Amygdala (tissue), 56 donors: Measurements from ENCODE around the gene XPOT.
A peak's percentile ranks its signal among the peaks of the same experiment; 100 is the strongest.

ENCODE experiments used
- DNase-seq, 56 donors: peaks; one replicate each; lab custom pipeline; 2025; lab: John Stamatoyannopoulos, UW

The XPOT gene

DNA sequence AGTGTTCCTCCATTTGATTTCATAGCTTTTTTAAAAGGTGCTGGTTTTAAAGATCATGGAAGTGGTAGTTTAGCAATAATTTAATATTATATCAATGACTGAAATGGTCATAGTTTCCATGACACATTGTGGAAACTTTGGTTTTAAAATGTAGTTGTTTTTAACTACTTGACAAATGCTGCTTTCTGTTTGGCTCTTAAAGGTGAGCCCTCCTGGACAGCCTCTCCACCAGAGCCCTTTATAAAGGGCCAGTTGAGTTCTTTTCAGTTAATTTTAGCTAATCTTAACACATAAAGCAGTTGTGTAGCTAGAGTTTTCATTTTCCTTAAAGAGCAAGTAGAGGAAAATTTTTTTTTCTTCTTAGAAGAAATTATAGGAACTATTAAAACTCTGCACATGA lies 14.0 kb downstream of the XPOT start:
- no peak for DNase-seq

DNA sequence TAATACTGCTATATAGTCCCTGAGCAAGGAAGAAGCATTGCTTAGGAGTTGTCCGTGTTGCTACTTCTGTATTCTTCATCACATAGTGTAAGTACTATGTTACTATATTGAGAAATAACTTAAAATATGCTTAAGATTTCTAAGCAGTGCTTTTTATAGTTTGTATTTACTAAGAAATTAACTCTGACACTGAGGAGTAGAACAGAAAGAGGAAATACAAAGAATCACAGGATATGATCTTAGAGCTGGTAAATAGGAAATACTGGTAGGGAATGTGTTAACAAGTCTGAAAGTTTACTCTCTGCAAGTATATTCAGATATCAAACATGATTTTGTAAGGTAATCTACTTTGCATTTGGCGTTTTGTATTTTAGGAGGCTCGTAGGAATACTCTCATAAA lies 15.5 kb downstream of the XPOT start:
- DNase-seq, result no peak

DNA sequence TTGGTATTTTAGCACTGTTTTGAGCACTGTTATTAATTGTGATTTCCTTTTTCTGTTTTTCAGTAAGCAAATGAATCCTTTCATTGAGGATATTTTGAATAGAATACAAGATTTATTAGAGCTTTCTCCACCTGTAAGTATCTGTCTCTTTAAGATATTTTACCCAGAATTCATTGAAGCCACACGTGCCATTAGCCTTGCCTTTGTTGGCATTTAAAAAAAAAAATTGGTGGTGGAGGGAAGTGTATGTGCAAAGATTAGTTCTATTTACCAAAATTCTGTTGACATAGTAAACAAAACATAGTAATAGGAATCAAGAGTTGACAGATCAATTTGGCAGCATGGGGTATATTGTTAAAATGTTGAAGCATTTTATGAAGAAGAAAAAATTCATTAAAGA lies 23.8 kb downstream of the XPOT start:
- DNase-seq, result no peak

DNA sequence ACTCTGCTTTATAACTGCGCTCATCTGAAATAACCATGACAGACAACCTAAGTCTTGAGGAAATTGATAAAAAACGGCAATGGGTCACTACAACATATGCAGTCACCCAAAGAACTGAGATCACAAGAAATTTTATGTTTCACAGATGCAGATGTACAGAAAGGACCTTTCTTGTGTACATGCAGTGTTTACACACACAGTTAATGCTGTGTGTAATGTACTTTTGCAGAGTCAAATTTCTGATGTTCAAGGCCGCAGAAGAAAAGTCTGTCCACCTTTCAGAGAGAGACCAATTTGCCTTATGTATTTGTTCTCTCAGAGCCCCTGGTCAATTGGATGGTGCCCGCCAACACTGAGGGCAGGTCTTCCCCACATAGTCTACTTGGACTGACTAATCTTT lies 24.8 kb downstream of the XPOT start:
- no peak for DNase-seq

DNA sequence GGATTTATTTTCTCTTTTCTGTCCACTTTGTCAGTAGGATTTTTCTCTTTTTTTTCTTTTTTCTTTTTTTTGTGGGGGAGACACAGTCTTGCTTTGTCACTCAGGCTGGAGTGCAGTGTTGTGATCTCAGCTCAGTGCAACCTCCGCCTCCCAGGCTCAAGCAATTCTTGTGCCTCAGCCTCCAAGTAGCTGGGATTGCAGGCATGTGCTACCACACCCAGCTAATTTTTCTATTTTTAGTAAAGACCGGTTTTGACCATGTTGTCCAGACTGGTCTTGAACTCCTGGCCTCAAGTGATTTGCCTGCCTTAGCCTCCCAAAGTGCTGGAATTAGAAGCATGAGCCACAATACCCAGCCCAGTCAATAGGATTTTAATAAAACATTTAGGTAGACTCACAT lies 26.7 kb downstream of the XPOT start:
- no peak for DNase-seq

DNA sequence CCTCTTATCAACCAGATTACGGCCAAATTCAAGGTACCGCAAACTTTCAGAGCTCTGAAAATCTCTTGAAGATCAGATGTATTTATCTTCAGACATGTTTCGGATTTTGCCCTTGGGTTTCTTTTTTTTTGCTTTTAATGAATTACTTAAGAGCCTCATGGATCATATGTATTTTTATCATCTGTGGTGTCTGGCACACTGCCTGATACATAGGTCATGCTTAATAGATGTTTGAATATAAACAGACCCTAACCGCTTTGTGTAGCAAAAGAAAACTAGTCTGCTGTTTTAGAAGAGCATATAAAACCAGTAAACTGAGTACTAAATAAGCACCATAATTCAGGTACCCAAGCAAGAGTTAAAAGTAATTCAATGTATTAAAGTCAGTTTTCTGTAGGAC lies 27.6 kb downstream of the XPOT start:
- no peak for DNase-seq

DNA sequence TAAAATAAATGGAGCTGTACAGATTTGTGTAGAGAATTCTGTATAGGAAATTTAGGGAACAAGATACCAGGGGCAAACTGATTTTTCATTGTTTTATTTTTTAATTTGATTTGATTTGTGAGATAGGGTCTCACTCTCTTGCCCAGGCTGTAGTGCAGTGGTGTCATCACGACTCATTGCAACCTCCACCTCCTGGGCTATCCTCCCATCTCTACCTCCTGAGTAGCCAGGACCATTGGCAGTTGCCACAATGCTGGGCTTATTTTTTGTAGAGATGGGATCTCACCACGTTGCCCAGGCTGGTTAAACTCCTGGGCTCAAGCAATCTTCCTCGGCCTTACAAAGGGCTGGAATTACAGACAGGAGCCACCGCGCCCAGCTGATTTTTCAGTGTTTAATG lies 29.7 kb downstream of the XPOT start:
- no peak for DNase-seq

DNA sequence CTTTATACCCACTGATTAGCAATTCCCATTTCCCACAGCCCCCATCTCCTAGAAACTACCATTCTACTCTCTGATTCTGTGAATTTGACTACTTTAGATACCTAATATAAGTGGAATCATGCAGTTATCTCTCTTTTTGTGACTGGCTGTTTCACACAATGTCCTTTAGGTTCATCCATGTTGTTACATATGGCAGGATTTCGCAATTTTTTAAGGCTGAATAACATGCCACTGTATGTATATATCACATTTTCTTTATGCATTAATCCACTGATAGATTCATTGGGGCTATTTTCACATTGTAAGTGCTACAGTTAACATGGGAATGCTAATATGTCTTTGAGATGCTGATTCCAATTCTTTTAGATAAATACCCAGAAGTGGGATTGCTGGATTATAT lies 35.9 kb downstream of the XPOT start:
- no peak for DNase-seq

DNA sequence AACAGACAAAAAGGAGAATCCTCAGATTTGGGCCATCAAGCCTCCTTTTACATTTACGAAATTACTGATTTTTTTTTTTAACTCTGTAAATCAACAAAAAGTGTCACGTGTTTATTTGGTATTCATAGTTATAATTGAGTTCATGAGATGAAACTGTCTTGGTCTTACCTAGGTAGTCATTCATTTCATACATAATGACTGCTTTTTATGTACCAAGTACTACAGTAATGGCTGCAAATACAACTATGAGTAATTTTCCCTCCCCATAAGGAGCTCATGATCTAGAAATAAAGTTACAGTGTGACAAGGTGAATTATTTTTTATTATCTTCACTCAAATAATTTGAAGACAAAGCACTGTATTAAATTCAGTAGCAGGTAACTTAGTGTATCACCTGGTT lies 41.3 kb downstream of the XPOT start:
- DNase-seq, result no peak

DNA sequence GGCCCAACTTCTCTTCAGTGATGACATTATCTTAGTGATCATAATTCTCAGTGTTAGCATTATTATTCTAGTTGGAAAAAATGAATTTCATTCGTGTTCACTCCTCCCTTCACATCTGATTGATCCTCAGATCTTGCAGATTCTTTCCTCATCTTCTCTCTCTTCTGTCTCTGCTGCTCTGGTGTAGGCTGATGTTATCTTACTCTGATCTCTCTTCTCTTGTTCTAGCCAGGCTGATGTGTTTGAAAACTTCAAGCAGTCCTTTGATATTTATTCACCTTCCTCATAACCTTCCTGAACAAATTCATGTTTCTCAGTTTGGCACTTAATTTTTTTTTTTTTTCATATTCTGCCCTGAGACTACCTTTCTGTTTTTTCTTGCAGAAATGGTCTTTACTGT lies 42.1 kb downstream of the XPOT start:
- no peak for DNase-seq

DNA sequence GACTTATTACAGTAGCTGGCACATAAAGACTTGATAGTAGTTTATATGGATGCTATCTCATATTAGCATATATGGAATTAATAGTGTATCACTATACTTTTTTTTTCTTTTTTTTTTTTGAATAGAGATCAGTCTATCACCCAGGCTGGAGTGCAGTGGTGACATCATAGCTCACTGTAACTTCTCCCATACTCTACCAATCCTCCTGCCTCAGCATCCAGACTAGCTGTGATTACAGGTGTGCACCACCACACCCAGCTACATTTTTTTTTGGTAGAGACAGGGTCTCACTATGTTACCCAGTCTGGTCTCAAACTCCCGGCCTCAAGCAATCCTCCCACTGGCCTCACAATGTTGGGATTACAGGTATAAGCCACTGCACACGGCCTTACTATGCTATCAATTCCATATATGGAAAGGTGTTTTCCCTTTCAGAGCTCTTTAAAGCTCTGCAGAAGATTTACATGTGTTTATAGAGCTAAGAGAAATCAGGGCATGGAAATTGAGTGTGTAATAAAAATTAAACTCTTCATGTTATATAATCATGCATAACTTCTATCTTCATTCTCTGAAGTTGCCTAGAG lies 46.0 kb downstream of the XPOT start:
- DNase-seq, result no peak

DNA sequence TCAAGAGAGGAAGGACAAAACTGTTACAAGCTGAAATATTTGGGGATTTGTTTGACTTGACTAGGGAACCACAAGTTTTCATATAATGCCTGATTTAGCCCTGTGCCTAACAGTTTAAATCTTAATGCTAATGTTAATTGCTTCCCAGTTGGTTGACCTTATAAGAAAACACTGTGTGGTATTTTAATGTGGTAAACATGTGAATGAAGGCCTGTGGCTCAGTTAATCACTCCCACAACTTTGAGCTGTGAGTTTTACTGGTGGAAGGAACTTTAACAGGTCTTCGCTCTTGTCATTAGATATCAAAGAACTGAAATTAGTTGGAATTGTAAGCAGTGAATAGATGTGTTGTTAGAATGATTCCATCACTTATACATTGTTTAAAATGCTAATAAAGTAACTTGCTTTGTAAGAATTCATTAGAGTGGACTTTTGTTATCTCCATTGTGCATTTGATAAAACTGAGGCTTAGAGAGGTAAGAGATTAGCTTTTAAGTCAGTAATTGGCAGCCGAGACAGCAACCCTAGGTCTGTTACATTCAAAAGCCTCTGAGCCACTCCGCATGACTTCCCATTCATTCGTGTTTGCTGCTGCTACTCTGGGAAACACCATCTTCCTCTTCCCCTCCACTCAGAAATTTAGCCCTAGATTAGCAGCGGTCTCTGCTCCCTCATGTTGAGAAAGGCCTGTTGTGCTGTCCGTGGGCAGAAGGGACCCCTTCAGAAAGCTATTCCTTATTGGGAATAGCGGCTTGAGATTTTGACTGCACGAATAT lies 46.7 kb downstream of the XPOT start:
- DNase-seq, result peak in 4 of 56 donors; percentile 1 to 17 (median 6)

DNA sequence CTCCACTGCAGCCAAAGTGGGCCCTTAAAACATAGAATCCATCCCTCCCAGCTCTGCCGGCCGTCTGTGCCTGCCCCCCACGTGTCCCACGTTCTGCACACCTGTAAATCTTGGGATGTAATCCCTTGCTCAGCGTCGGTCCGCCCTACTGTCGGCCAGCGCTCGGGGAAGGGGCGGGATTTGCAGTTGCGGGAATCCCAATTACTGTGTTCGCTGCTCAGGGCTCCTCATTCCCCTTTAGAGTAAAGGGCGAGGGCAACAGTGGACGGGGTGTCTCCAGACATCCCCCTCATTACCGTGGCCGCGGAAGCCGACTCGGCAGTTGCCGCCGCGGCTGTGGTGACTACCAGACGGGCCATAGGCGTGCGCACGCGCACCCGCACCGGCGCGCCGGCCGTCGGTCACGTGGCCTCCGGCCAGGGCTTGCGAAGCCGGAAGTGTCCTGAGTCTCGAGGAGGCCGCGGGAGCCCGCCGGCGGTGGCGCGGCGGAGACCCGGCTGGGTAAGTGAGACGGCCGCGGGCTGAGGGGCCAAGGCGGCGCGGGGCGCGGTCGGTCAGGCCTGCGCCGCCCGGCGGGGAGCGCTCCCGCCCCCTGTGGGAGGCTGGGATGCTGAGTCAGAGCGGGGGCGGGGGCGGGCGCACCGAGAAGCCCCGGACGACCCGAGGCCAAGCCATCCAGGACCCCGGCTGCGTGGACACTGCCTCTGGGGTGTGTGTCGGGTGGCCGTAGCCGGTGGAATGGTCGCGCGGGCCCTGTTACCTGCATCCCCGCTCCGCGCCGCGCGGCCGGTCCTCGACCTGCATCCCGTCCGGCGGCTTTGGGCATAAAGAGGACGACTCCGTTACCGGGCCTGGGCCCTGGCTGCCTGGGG lies 47.7 kb downstream of the XPOT start, which contains the start of gene TBK1:
Gene TBK1, plus strand, starts transcription at position 434 of the 872 bp plus-strand sequence. CDS start 3,751 bp downstream, outside the sequence.
- peak; percentile 23 to 94 (median 82) for DNase-seq

DNA sequence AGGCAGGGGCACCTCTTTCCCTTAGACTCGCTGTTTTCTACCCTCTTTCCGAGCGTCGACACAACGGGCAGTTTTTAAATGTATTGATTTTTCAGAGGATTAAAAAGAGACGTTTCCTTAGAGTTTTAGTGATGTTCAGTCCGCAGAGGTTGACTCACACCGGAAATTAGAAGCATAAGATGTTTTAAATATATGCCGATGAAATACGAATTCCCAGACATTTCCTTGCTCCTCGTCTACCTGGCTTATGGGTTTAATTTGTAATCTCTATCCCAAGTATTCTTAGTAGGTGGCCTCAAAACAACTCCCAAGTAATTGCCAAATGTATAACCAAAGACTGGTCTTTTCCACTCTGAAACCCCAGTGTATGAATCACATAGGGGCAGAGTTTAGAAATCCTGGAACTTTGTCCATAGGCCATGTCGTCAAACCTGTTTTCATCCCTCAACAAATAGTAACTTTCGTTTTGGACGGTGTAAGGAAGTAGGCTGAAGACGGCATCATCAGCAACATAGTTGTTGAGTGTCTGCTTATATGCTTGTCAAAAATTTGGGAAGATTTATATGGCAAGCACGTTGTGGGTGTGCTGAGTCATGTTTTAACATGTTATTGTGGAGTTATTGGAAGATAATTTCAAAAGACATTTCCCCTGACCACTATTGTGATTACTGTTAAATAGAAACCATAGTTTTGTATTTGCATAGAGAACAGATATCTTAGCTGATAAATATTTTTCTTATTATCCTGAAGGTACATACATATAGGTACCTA lies 48.6 kb downstream of the XPOT start:
- DNase-seq, result peak in 1 of 56 donors; percentile 5

DNA sequence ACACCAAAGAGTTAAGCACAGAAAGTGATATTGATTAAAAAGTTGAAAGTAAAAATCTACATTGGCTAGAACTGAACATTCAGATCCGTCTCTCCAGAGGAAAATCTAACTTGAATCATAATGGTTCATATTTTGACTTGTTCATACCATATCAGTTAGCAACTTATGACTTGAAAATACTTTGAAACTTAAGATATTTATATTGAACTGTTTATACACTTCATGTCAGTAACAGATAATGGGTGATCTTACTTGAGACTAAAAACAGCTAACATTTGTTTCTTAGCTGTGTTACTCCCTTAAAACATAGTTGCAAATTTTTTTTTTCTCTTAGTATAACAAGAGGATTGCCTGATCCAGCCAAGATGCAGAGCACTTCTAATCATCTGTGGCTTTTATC lies 51.3 kb downstream of the XPOT start:
- no peak for DNase-seq

DNA sequence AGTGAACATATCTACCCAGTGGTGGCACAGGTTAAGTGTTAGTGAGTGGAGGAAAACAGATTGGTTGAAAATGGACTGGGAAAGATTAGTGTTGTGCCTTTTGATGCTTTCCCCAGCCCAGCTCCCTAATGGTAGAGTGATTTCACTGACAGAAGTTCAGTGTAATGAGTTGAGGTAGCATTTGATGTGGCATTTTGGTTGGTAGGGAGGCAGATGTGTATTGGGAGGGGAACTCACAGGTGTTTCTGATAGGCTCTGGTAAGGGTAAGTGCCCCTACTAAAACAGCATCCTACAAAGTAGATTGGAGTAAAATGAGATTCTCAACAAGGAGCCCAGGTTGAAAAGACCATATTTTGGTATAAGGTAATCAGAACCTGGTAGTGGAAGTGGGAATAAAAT lies 51.9 kb downstream of the XPOT start:
- DNase-seq, result no peak

DNA sequence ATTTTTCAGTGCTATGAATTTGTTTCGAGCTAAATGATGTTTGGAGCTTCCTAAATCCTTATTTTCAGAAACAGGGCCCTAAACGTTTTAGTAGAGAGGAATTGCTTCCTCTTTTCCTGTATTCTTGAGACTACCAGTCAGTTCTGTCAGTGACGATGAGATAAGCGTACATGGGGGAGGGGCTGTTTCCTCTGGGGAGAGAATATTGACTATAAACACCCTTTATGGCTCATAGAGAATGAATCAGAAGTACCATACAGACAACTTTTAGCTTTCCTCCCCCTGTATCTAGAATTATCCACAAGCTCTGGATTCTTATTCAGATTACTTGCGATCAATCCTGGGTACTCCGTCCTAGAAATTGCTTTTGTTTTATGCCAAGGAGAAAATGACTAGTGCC lies 52.8 kb downstream of the XPOT start:
- DNase-seq, result no peak

DNA sequence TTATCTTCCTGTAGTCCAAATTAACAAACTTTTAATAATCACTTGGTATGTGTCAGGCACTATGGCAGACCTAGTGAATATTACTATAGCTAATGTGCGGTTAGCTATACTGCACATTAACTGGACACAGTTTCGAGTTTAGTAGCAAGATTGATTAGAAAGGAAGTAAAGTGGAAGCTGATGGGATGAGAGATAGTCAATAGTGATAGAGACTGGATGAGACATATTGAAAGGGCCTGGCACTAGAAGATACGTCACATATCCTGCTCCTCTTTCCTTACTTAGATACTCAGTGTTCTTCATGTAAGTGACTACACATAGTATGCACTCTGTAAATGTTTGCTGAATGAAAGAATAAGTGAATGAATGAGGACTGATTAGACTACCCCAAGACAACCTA lies 53.3 kb downstream of the XPOT start:
- no peak for DNase-seq

DNA sequence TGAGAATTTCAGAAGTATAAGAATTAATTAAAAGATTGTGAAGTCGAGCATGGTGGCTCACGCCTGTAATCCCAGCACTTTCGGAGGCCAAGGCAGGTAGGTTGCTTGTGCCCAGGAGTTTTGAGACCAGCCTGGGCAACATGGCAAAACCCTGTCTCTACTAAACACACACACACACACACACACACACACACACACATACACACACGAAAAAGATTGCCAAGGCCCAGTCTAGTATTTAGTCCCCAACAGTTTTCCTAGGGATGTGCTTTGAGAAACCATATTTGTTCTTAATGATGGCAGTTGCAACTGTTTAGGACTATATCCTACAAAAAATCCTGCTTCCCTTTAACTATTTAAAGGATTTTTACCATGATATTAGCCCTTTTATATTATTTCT lies 53.7 kb downstream of the XPOT start:
- no peak for DNase-seq

DNA sequence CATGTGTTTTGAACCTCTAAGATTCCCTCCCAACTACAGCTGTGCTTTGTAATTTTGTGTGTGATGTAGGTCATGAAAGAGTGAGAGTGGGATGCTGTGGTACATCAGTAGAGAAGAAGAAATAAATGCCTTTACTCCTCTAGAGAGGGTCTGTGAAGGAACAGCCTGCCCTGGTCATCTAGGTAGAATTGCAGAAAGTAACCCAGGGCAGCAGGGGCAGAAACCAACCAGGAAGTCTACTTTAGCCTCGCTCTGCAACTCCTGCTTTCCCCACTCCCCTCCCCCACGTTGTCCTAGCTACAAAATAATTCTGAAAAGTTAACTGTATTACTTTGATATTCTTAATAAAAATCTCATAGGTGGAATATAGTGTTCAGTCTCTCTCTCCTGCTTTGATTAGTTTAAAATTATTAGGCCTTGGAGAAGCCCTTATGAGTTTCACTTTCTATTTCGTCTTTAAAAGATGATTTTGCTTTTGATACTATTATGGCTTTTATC lies 55.3 kb downstream of the XPOT start:
- DNase-seq, result no peak
